ENCODE results near the gene GLCCI1.
A peak's percentile ranks its signal among the peaks of the same experiment; 100 is the strongest.

The GLCCI1 gene

GRCh38 chr7:7959979-7960670 is 8.5 kb upstream of the GLCCI1 start:
- H3K4me3 ChIP-seq (ENCODE audit: low read depth, low read length): no peak overlapping the region
- DNase-seq (ENCODE audit: low read depth): no peak

DNA sequence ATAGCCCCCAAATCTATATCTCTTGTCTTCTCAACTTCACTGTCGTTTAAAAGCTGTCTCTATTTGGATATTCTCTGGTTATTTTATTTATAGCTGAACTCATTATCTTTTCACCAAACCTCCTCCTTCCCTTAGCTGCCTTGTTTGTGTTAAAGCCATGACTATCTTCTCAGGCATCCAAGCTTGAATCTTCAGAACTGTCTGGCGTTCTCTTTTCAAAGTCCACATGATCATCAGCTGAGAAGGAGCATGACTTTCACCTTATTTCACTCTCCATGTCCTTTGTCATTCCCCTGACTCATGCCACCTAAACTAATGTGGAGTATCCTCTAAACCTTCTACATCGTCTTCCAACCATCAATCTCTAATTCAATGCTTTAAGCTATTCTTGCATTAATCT is 5.7 kb upstream of the GLCCI1 start:
- DNase-seq (ENCODE audit: low read depth): no peak
- H3K4me3 ChIP-seq (ENCODE audit: low read depth, low read length): no peak overlapping the region

DNA sequence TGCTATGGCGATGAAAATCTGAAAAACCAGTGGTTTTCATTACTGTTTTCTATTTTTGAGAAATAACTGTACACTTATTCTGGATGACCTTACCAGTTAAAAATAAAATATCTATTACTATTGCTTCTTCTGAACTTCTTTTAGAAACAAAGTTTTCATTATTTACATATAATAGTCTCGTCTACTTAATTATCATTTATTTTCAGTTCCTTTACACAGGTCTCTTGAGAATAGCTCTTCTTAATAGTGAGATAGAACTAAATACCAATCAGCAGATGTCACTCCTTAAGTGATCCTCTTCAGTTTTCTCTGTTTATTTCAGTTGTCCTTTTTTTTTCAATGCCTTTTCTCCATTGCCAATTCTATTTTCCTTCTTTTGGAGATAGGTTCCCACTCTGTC is 4.3 kb upstream of the GLCCI1 start:
- DNase-seq (ENCODE audit: low read depth): no peak
- H3K4me3 ChIP-seq (ENCODE audit: low read depth, low read length): no peak overlapping the region

GRCh38 chr7:7964691-7965090 is 3.9 kb upstream of the GLCCI1 start:
- H3K4me3 ChIP-seq (ENCODE audit: low read depth, low read length): no peak overlapping the region
- DNase-seq (ENCODE audit: low read depth): no peak

- H3K4me3 ChIP-seq (ENCODE audit: low read depth, low read length): no peak overlapping the region
- DNase-seq (ENCODE audit: low read depth): no peak
Observed at GRCh38 chr7:7965301-7965700, 3.3 kb upstream of the GLCCI1 start.

GRCh38 chr7:7966141-7966734 is 2.4 kb upstream of the GLCCI1 start:
- no peak for DNase-seq (ENCODE audit: low read depth)
- H3K4me3 ChIP-seq (ENCODE audit: low read depth, low read length): no peak overlapping the region

DNA sequence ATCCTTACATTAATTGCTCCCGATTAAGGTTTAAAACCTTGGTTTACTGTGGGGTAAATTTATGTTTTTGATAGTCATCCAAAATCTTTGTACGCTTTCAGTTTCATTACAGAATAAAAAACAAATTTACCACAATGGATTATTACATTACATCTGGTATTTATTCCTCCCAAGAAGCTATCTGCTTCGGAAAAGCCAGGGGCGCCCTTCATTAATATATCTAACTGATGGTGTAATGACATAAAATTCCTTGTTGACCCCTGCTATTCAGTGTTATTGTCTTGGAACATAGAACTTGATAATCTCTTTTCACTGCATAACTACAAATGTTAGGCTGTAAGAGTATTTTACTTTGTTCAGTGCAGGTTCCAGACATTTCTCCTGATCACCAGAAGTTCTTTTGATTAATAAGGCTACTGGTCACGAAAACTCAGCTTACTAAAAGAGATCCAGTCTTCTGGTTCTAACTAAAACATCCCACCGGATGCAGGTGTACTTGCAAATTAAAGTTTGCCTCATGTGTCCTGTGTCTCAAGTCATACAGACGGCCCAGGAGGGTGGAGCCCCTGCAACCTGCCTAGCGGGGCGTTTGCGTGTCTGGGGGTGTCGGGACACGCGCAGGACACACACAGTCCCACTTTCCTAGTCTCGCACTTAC is 581 bp upstream of the GLCCI1 start:
- DNase-seq (ENCODE audit: low read depth): no peak

DNA sequence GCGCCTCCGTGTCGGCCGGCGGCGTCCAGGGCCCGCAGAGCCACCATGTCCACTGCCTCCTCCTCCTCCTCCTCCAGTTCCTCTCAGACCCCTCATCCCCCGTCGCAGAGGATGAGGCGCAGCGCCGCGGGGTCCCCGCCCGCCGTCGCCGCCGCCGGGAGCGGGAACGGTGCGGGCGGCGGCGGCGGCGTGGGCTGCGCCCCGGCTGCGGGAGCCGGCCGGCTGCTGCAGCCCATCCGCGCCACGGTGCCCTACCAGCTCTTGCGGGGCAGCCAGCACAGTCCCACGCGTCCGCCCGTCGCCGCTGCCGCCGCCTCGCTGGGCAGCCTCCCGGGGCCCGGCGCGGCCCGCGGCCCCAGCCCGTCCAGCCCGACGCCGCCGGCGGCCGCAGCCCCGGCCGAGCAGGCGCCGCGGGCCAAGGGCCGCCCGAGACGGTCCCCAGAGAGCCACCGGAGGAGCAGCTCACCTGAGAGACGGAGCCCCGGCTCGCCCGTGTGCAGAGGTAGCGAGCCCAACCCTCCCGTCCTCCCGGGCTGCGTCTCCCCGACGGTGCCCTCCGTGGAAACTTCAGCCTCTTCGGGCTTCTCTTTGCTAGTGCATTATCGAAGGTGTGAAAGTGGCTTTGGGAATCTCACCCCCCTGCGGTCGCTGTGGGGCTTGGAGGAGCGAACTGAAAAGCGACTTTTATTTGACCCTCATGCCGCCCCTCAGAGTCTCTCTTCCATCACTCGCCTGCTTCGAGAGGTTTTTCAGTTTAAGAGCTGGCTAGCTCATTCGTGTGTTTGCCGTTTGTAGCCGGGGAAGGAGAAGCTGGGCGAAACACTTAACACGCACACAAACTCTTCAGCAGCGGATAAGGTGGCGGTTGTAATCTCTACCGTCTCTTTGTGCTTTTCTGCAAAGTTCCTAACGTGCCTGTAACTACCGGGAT is 975 bp downstream of the GLCCI1 start:
- peak overlapping the region; percentile 86 for H3K4me3 ChIP-seq (ENCODE audit: low read depth, low read length)
- DNase-seq (ENCODE audit: low read depth): no peak

More for the DNA sequence above, 581 bp upstream of the GLCCI1 start:
- peak overlapping the region; percentile 86 for H3K4me3 ChIP-seq (ENCODE audit: low read depth, low read length)

GRCh38 chr7:7970237-7970530 is 1.6 kb downstream of the GLCCI1 start:
- no peak for DNase-seq (ENCODE audit: low read depth)
- peak overlapping the region; percentile 86 for H3K4me3 ChIP-seq (ENCODE audit: low read depth, low read length)

DNA sequence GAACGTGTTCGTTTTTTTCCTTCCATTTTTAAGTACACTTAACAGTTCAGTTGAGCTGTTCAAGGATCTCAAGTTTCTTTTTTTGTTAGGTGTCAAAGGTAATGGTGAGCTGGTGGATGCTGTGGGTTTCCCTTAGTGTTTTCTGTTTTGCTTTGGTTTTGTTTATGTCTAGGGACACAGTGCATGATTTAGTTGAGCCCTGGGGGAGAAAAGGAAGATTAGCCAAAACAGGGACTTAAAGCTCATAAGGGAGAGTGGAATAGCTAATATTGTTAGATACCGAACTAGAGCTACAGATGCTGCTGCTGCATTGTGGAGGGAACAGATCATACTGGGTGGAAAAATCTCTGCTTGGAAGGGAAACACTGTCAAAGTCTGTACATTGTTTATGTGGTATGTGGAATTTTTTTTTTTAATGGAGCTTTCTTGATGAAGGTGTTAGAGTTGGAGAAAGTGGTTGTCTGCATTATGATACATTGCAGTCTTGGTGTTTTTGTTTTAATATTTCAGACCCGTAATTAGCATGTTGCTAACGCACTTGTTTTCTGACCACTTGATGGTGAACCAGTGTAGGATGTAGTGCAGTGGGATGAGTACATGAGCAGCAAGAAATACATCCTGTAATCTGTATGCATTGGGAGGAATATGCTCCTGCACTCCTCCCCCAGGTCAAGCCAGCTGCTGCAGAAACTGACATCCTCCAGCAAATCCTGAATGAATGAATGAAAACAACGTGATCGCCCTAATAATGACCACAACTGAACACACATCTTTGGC is 2.1 kb downstream of the GLCCI1 start:
- DNase-seq (ENCODE audit: low read depth): no peak
- H3K4me3 ChIP-seq (ENCODE audit: low read depth, low read length): peak overlapping the region; percentile 86

DNA sequence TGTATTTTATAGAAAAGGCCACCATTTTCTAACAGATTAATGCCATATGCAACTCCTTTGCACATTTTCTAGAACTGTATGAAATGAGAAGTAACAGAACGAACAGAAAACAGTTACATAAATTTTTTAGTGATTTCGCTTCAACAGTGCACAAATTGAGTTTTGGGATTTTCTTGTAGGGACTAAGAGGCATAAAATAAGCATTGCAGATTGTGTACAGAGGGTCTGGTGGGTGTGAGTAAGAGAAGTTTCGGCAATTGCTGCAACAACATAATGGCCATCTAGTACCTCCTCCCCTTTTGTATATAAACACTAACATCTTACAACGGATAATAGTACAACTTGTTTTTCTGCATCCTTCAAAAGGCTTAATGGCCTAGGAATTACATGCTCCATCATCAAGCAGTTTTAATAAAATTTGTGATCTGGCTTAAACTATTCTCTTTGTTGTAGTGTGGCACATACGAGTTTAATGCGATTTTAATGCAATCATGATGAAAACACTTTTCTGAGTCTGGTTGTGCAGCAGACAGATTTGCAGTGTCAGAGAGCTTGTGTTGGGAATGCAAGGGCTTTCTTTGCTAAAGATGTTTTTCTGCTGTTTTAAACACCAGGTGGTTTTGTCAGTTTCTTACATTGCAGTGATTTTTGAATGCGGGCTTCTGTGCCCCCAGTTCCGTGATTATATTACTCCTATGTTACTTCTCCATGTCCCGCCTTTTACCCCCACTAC is 2.9 kb downstream of the GLCCI1 start:
- peak overlapping the region; percentile 20 for H3K4me3 ChIP-seq (ENCODE audit: low read depth, low read length)

DNA sequence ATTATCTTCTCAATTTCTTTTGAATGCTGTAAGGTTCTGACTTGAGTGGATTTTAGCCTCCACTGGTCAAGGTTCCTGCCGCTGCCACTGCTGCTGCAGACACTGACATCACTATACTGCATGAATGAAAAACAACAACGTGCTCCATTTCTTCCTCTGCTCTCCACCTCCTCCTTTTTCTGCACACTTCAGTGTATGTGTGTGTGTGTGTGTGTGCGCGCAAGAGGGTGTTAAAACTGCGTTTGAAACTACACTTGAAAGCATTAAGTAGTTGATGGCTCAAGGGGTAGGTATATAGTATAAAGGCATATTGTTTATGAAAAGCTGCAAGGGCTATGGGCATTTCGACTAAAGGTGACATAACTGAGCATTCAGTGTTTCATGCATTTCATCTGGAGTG is 3.5 kb downstream of the GLCCI1 start:
- DNase-seq (ENCODE audit: low read depth): no peak
- H3K4me3 ChIP-seq (ENCODE audit: low read depth, low read length): peak overlapping the region; percentile 2

More for the DNA sequence above, 2.9 kb downstream of the GLCCI1 start:
- DNase-seq (ENCODE audit: low read depth): no peak

- no peak for DNase-seq (ENCODE audit: low read depth)
- H3K4me3 ChIP-seq (ENCODE audit: low read depth, low read length): no peak overlapping the region
Observed at GRCh38 chr7:7972922-7973594, 4.5 kb downstream of the GLCCI1 start.

DNA sequence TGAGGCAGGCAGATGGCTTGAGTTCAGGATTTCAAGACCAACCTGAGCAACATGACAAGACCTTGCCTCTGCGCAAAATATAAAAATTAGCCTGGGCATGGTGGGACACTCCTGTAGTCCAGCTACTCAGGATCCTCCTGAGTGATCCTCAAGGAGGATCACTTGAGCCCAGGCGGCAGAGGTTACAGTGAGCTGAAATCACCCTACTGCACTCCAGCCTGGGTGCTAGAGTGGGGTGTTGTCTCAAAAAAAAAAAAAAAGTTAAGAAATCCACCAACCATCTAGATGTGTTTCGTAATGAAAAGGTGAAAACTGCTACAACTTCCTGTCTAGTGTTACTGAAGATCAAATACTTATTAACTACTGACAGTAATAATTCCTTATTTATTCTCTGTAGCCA is 8.1 kb downstream of the GLCCI1 start:
- no peak overlapping the region for H3K4me3 ChIP-seq (ENCODE audit: low read depth, low read length)
- no peak for DNase-seq (ENCODE audit: low read depth)

DNA sequence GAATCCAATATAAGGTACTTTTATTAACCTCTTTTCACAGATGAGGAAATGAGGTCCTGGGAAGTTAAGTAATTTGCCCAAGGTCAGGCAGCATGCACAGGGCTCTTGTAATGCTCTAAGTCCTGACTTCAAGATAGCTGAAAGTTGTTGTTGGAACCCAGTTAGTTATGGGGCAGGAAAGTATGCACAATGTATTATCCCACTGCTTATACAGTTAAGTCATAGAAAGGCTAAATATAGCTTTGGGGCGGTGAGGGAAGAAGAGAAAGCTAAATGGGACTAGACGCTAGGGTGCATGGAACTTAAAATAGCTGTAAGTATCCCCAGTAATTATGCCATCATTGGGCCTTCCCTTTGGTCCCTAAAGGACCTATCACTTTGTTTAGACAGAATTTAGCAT is 9.2 kb downstream of the GLCCI1 start:
- no peak overlapping the region for H3K4me3 ChIP-seq (ENCODE audit: low read depth, low read length)
- DNase-seq (ENCODE audit: low read depth): no peak

- no peak overlapping the region for H3K4me3 ChIP-seq (ENCODE audit: low read depth, low read length)
- DNase-seq (ENCODE audit: low read depth): no peak
Observed at GRCh38 chr7:7978860-7979259, 10.3 kb downstream of the GLCCI1 start.

- no peak overlapping the region for H3K4me3 ChIP-seq (ENCODE audit: low read depth, low read length)
- DNase-seq (ENCODE audit: low read depth): no peak
Observed at GRCh38 chr7:7979558-7979957, 11.0 kb downstream of the GLCCI1 start.

- no peak for DNase-seq (ENCODE audit: low read depth)
- no peak overlapping the region for H3K4me3 ChIP-seq (ENCODE audit: low read depth, low read length)
Observed at GRCh38 chr7:7980134-7980533, 11.5 kb downstream of the GLCCI1 start.
